Activated CD4-positive, alpha-beta memory T cell treated with anti-CD3 and anti-CD28 coated beads for 36 hours (primary cell): ENCODE data around the gene UBE2H. TPM values are rescaled to one million over a fixed set of nuclear protein-coding genes. Genes with fewer than 3 reads are reported as not detected.
"Not testable (repeated sequence)": the region's sequence is repeated elsewhere in the genome, so short reads cannot be mapped to it uniquely, and the experiment has no call there.

ENCODE experiments used
- CTCF ChIA-PET: fragments of 350-600 bp; sonication (Branson Sonifier 250); formaldehyde crosslinking; loops from one replicate; lab custom pipeline; 2021; ENCODE audit warnings: antibody characterized with exemption, inconsistent platforms; lab: Charles Lee
- POLR2A ChIA-PET: fragments of 350-600 bp; sonication (Branson Sonifier 250); formaldehyde crosslinking; loops from one replicate; lab custom pipeline; 2021; ENCODE audit warnings: antibody characterized with exemption; lab: Charles Lee
- DNase-seq: peaks from one replicate; pipeline ENCODE4 v3.0.0-alpha.2; 2020
- H3K27ac Mint-ChIP-seq: one replicate; pipeline ENCODE4 v1.8.0; 2021; ENCODE audit warnings: mixed read lengths
- H3K27me3 Mint-ChIP-seq: one replicate; pipeline ENCODE4 v1.8.0; 2021; ENCODE audit warnings: mixed read lengths
- H3K36me3 Mint-ChIP-seq: one replicate; pipeline ENCODE4 v1.8.0; 2021; ENCODE audit warnings: mixed read lengths
- H3K4me1 Mint-ChIP-seq: one replicate; pipeline ENCODE4 v1.8.0; 2021; ENCODE audit warnings: low read depth, mixed read lengths
- H3K4me3 Mint-ChIP-seq: one replicate; pipeline ENCODE4 v1.8.0; 2021; ENCODE audit warnings: mild to moderate bottlenecking, mixed read lengths
- H3K9me3 Mint-ChIP-seq: one replicate; pipeline ENCODE4 v1.8.0; 2021; ENCODE audit warnings: mixed read lengths
- intact Hi-C: fragments of 100-400 bp; cut with micrococcal nuclease; formaldehyde crosslinking; loops from one replicate; pipeline ENCODE4 v1.15.1; 2023
- total RNA-seq, 2 experiments: library from RNA; stranded (reverse); gene quantifications; one replicate each; pipeline ENCODE4 v1.2.3, GENCODE V29; 2021

UBE2H gene
- total RNA-seq, 2 experiments from 2014 or later = 33.6 to 37.1 TPM

DNA sequence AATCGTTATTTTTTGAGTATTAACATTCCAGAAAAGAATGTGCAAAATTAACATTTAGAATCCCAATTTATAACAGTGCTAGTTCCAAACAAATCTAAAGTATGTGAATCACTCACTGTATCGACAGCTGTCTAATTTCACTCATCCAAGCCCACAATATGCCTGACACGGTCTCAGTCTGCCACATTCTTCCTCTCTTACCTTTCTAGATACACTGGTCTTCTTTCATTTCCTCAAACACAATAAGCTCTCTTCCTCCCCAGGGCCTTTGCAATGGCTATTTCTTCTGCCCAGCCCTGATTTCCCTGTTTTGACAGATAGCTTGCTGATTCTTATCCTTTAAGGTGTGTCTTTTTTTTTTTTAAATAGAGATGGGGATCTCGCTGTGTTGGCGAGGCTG lies 48.8 kb downstream of the UBE2H start:
- intact Hi-C loops = loop anchor here (10.0 kb wide), 1 partner anchor 59 kb away; no protein-coding TSS in a partner anchor
- Mint-ChIP-seq H3K36me3 (peaks cover 12% of the 10 kb centered on the region), H3K27me3 (no peaks in the 10 kb centered on the region), H3K9me3 (no peaks in the 10 kb centered on the region), H3K27ac (no peak overlapping the region), H3K4me3 (no peak overlapping the region), H3K4me1 (peaks cover 77% of the 10 kb centered on the region)
- DNase-seq = no peak
- CTCF ChIA-PET = no interaction called here
- POLR2A ChIA-PET = no interaction called here

GRCh38 chr7:129902788-129903422 lies 49.9 kb downstream of the UBE2H start:
- POLR2A ChIA-PET = interaction anchor here (0.6 kb wide), 1 partner anchor 63 kb away, joined by 3 read pairs; no protein-coding TSS in a partner anchor

GRCh38 chr7:129898502-129899160 lies 54.1 kb downstream of the UBE2H start:
- no peak overlapping the region for H3K4me3 Mint-ChIP-seq
- H3K27me3 Mint-ChIP-seq = no peaks in the 10 kb centered on the region
- peaks cover 39% of the 10 kb centered on the region for H3K4me1 Mint-ChIP-seq

More at GRCh38 chr7:129902788-129903422, 49.9 kb downstream of the UBE2H start:
- no peak for DNase-seq
- intact Hi-C loops = loop anchor here (10.0 kb wide), 1 partner anchor 58 kb away; no protein-coding TSS in a partner anchor
- H3K4me1 Mint-ChIP-seq = peaks cover 77% of the 10 kb centered on the region
- peaks cover 12% of the 10 kb centered on the region for H3K36me3 Mint-ChIP-seq
- no peaks in the 10 kb centered on the region for H3K9me3 Mint-ChIP-seq
- CTCF ChIA-PET = no interaction called here
- H3K27ac Mint-ChIP-seq = no peak overlapping the region
- no peak overlapping the region for H3K4me3 Mint-ChIP-seq
- H3K27me3 Mint-ChIP-seq = no peaks in the 10 kb centered on the region

GRCh38 chr7:129898007-129898406 lies 54.8 kb downstream of the UBE2H start:
- DNase-seq = no peak
- ChIA-PET POLR2A (interaction anchor here (0.9 kb wide), 1 partner anchor 9 kb away, joined by 3 read pairs; no protein-coding TSS in a partner anchor), CTCF (no interaction called here)
- Mint-ChIP-seq H3K36me3 (peaks cover 8% of the 10 kb centered on the region), H3K4me1 (peaks cover 37% of the 10 kb centered on the region), H3K4me3 (no peak overlapping the region), H3K27me3 (no peaks in the 10 kb centered on the region), H3K27ac (peak overlapping the region; percentile 14), H3K9me3 (no peaks in the 10 kb centered on the region)
- intact Hi-C loops = no loop called here

More at GRCh38 chr7:129898502-129899160, 54.1 kb downstream of the UBE2H start:
- intact Hi-C loops = no loop called here
- Mint-ChIP-seq H3K27ac (no peak overlapping the region), H3K9me3 (no peaks in the 10 kb centered on the region), H3K36me3 (peaks cover 8% of the 10 kb centered on the region)
- ChIA-PET POLR2A (interaction anchor here (0.9 kb wide), 1 partner anchor 8 kb away, joined by 3 read pairs; no protein-coding TSS in a partner anchor), CTCF (interaction anchor here (0.6 kb wide), 1 partner anchor 10 kb away, joined by 3 read pairs; no protein-coding TSS in a partner anchor)
- no peak for DNase-seq

DNA sequence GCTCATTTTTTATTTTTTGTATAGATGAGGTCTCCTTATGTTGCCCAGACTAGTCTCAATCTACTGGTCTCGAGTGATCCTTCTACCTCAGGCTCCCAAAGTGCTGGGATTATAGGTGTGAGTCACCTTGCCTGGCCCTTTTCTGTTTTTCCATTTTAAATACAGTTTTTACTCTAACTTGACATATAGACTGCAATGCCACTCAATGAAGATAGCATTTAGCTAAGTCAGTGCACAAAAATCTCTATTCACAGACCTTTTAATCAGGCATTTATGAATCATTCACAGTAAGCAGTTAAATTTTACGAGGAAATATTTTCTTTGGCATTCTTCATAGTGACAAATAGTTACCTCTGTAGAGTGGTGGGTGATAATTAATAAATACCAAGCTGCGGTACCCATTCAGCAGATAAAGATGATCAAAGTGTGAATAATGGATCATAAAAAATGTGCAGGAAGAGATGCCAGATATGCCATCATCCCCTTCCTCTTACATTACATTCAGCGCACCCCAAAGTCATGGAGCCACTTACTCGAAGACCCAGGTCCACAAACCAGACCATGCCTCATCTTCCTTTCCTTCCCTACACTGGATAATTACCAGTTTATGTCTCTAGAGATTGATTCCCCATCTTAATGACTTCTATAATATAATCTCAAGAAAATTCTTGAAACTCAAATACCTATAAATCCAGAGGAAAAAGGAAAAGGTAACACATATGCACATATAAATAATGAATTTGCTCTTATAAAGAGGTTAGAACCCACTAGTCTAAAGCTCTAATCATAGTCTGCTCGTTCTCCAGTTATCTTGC lies 56.0 kb downstream of the UBE2H start:
- intact Hi-C loops = no loop called here
- Mint-ChIP-seq H3K9me3 (no peaks in the 10 kb centered on the region), H3K4me1 (peaks cover 28% of the 10 kb centered on the region), H3K27me3 (no peaks in the 10 kb centered on the region), H3K4me3 (no peak overlapping the region), H3K27ac (no peak overlapping the region), H3K36me3 (peaks cover 7% of the 10 kb centered on the region)
- CTCF ChIA-PET = interaction anchor here (0.9 kb wide), 1 partner anchor 123 kb away, joined by 3 read pairs; no protein-coding TSS in a partner anchor
- no peak for DNase-seq
- POLR2A ChIA-PET = interaction anchor here (0.9 kb wide), 1 partner anchor 9 kb away, joined by 3 read pairs; no protein-coding TSS in a partner anchor

GRCh38 chr7:129894184-129894583 lies 58.6 kb downstream of the UBE2H start:
- H3K36me3 Mint-ChIP-seq, DNase-seq, intact Hi-C loops, H3K9me3 Mint-ChIP-seq, H3K27me3 Mint-ChIP-seq, H3K4me3 Mint-ChIP-seq, H3K27ac Mint-ChIP-seq, CTCF ChIA-PET, POLR2A ChIA-PET: not testable (repeated sequence)
- H3K4me1 Mint-ChIP-seq = peaks cover 17% of the 10 kb centered on the region

- CTCF ChIA-PET = interaction anchor here (0.6 kb wide), 1 partner anchor 31 kb away, joined by 3 read pairs; no protein-coding TSS in a partner anchor
- no peaks in the 10 kb centered on the region for H3K27me3 Mint-ChIP-seq
- no peak overlapping the region for H3K4me3 Mint-ChIP-seq
- no peak overlapping the region for H3K27ac Mint-ChIP-seq
- H3K4me1 Mint-ChIP-seq = peaks cover 2% of the 10 kb centered on the region
- H3K36me3 Mint-ChIP-seq = peaks cover 4% of the 10 kb centered on the region
- DNase-seq = no peak
- POLR2A ChIA-PET = no interaction called here
- intact Hi-C loops = no loop called here
- no peaks in the 10 kb centered on the region for H3K9me3 Mint-ChIP-seq
Measured at GRCh38 chr7:129890090-129890489, 62.7 kb downstream of the UBE2H start.

- Mint-ChIP-seq H3K36me3 (peaks cover 4% of the 10 kb centered on the region), H3K27me3 (no peaks in the 10 kb centered on the region), H3K27ac (no peak overlapping the region), H3K4me3 (no peak overlapping the region), H3K9me3 (no peaks in the 10 kb centered on the region), H3K4me1 (peaks cover 2% of the 10 kb centered on the region)
- CTCF ChIA-PET = interaction anchor here (0.6 to 0.8 kb wide), 2 partner anchors 31 to 121 kb away, joined by 3 read pairs; no protein-coding TSS in a partner anchor
- intact Hi-C loops = no loop called here
- POLR2A ChIA-PET = no interaction called here
- no peak for DNase-seq
Measured at GRCh38 chr7:129889133-129889844, 63.5 kb downstream of the UBE2H start.

DNA sequence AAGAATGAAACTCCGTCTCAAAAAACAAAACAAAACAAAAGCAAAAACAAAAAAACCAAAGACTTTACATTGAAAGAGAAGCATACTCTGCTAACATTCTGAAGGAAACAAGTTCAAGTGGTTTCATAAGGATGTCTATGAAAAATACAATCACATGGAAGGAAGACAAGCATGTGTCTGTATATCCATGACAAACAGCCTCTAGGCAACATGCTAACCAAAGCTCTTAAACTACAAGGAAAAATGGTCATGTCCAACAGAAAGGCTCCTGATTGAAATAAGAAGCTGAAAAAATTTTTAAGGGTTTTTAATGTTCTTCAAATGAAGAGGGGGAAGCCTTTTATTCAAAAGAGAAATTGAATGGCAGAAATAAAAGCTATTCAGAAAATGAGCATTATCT lies 64.9 kb downstream of the UBE2H start:
- intact Hi-C loops = no loop called here
- H3K4me3 Mint-ChIP-seq = no peak overlapping the region
- no peak overlapping the region for H3K27ac Mint-ChIP-seq
- H3K27me3 Mint-ChIP-seq = no peaks in the 10 kb centered on the region
- H3K9me3 Mint-ChIP-seq = no peaks in the 10 kb centered on the region
- CTCF ChIA-PET = interaction anchor here (0.6 to 1.0 kb wide), 2 partner anchors 10 to 11 kb away, joined by 3 read pairs; no protein-coding TSS in a partner anchor
- no peaks in the 10 kb centered on the region for H3K4me1 Mint-ChIP-seq
- peaks cover 4% of the 10 kb centered on the region for H3K36me3 Mint-ChIP-seq
- POLR2A ChIA-PET = no interaction called here
- DNase-seq = no peak

GRCh38 chr7:129886818-129887186 lies 66.0 kb downstream of the UBE2H start:
- H3K4me3 Mint-ChIP-seq = no peak overlapping the region

DNA sequence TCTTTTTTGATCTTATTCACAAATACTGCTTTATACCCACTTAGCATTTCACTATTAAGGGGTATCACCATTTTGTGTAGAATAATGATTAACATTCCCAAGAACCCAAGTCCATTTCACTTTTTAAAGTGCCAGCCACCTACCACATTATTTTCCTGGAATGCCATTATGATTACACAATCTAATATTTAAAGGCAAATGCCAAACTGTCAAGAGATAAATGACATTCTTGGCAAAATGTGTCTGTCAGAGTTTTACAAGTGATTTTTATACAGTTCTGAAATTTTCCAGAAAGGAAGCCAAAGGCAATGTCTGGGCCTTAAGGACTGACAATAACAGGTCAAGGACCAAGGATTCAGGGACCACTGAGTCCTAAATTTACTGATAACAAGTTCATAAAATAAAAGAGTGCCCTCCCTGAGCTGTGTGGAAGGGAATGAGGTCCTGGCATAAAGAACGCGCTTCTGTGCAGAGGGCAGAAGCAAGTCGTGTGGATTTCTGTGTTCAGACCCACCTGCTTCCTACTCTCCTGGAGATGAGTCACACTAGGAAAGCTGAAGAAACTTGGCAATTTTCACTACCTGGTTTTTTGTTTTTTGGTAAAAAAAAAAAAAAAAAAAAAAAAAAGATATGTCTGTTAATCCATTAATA lies 66.5 kb downstream of the UBE2H start:
- POLR2A ChIA-PET = no interaction called here
- intact Hi-C loops = no loop called here
- H3K4me1 Mint-ChIP-seq = peaks cover 6% of the 10 kb centered on the region

More at GRCh38 chr7:129886818-129887186, 66.0 kb downstream of the UBE2H start:
- Mint-ChIP-seq H3K36me3 (peaks cover 5% of the 10 kb centered on the region), H3K27ac (no peak overlapping the region), H3K4me1 (peaks cover 3% of the 10 kb centered on the region), H3K9me3 (no peaks in the 10 kb centered on the region), H3K27me3 (no peaks in the 10 kb centered on the region)
- intact Hi-C loops = no loop called here
- CTCF ChIA-PET = no interaction called here
- DNase-seq = no peak
- POLR2A ChIA-PET = no interaction called here

More for the DNA sequence above, 66.5 kb downstream of the UBE2H start:
- no peaks in the 10 kb centered on the region for H3K27me3 Mint-ChIP-seq
- no peak overlapping the region for H3K4me3 Mint-ChIP-seq
- H3K9me3 Mint-ChIP-seq = no peaks in the 10 kb centered on the region
- CTCF ChIA-PET = no interaction called here
- peaks cover 8% of the 10 kb centered on the region for H3K36me3 Mint-ChIP-seq
- H3K27ac Mint-ChIP-seq = no peak overlapping the region
- no peak for DNase-seq
